Karpas-422 (cell line): Measurements from ENCODE around the gene KLHL17. TPM values are rescaled to one million over a fixed set of nuclear protein-coding genes. Genes with fewer than 3 reads are reported as not detected.

Experiments used
- DNase-seq: peaks from one replicate; pipeline ENCODE4 v3.0.0-alpha.2; 2015
- H2AFZ ChIP-seq: fragments of 200-600 bp; sonication (generic); 2 replicates; pipeline ENCODE4 v1.6.1; 2014; ENCODE audit warnings: antibody characterized with exemption, low read length, mixed read lengths
- H3K27ac ChIP-seq: fragments of 200-600 bp; sonication (generic); 2 replicates; pipeline ENCODE4 v1.5.1; 2014; ENCODE audit warnings: mild to moderate bottlenecking, low read length, moderate library complexity
- H3K27me3 ChIP-seq: fragments of 200-600 bp; sonication (generic); 2 replicates; pipeline ENCODE4 v1.6.1; 2014; ENCODE audit warnings: low read length, mixed read lengths
- H3K36me3 ChIP-seq: fragments of 200-600 bp; sonication (generic); 2 replicates; pipeline ENCODE4 v1.6.1; 2014; ENCODE audit warnings: low read length, mixed read lengths; ENCODE audit not compliant: insufficient read depth
- H3K4me1 ChIP-seq: fragments of 200-600 bp; sonication (generic); 2 replicates; pipeline ENCODE4 v1.6.1; 2014; ENCODE audit warnings: mild to moderate bottlenecking, low read length, mixed read lengths
- H3K4me2 ChIP-seq: fragments of 200-600 bp; sonication (generic); 2 replicates; pipeline ENCODE4 v1.6.1; 2014; ENCODE audit warnings: low read length, low read depth, mild to moderate bottlenecking; ENCODE audit not compliant: poor library complexity, severe bottlenecking
- H3K4me3 ChIP-seq: fragments of 200-600 bp; sonication (generic); 2 replicates; pipeline ENCODE4 v1.5.1; 2014; ENCODE audit warnings: mild to moderate bottlenecking, antibody characterized with exemption, low read length, mixed read lengths
- H3K79me2 ChIP-seq: fragments of 200-600 bp; sonication (generic); 2 replicates; pipeline ENCODE4 v1.6.1; 2014; ENCODE audit warnings: mild to moderate bottlenecking, low read length, mixed read lengths
- H3K9ac ChIP-seq: fragments of 200-600 bp; sonication (generic); 2 replicates; pipeline ENCODE4 v1.6.0; 2014; ENCODE audit warnings: low read length
- H3K9me2 ChIP-seq: fragments of 200-600 bp; sonication (generic), shearing (Covaris generic); replicated peaks from 2 replicates; pipeline ENCODE4 v1.6.0; 2014; ENCODE audit warnings: mild to moderate bottlenecking, low read length, moderate library complexity; ENCODE audit not compliant: insufficient read depth
- H3K9me3 ChIP-seq: fragments of 300-700, 200-600 bp; sonication (generic); 2 replicates; pipeline ENCODE4 v1.6.1; 2014; ENCODE audit warnings: low read length, mixed read lengths
- H4K20me1 ChIP-seq: fragments of 200-600 bp; sonication (generic); 2 replicates; pipeline ENCODE4 v1.6.1; 2014; ENCODE audit warnings: mild to moderate bottlenecking, antibody characterized with exemption, low read length, low read depth; ENCODE audit not compliant: insufficient read depth
- total RNA-seq: library from RNA; depleted of rRNA; stranded (reverse); fragments of >200 nt; shearing (Covaris generic); gene quantifications from 2 replicates; pipeline ENCODE4 v1.2.3, GENCODE V29; 2014; ENCODE audit warnings: low replicate concordance

The KLHL17 gene
- total RNA-seq, 1 experiment from 2014 or later, result 13.9 TPM

DNA sequence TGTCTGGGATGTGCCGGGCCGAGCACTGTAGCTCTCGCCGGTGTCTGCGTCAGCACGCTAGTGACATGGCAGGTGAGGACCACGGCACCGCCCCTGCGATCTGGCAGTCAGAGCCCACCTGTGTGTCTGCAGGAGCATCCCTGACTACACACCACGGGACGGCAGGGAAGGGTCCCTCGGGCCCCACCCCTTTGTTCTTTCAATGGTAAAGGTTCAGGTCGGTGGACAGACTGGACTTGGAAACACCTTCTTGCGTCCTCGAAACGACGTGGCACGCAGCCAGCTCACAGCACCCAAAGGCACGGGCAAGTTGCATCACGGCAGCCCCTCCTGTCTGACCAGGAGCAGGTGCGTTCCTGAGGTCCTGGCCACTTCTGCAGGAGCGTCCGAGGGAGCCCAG lies 40.4 kb upstream of the KLHL17 start:
- Histone ChIP-seq H3K9me3 (no peaks in the 10 kb centered on the region), H3K27ac (no peak overlapping the region), H2AFZ (no peak overlapping the region), H3K4me3 (no peak overlapping the region), H3K9ac (no peak overlapping the region), H3K79me2 (no peaks in the 10 kb centered on the region), H3K4me2 (no peak overlapping the region), H3K9me2 (no peaks in the 10 kb centered on the region), H3K27me3 (no peaks in the 10 kb centered on the region), H3K4me1 (peaks cover 15% of the 10 kb centered on the region), H3K36me3 (no peaks in the 10 kb centered on the region), H4K20me1 (peaks cover 24% of the 10 kb centered on the region; the same call in 1 of the 2 replicates)
- no peak for DNase-seq

DNA sequence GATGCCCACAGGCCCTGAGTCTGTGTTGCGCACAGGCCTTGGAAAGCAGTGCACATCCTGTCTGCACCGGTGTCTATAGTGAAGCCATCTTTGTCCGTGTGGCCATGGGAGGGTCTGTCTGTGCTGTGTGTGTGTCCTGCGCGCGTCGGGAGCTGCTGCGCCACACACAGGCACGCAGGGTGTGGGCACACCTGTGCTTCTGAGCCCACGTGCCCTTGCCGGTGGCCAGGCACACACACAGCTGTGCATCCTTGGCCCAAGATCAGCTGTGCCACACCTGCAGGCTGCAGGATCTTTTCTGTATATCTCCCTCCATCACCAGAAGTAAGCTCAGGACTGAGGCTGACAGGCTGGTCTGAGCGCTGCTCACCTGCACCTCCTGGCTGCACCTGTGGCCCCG lies 39.9 kb upstream of the KLHL17 start:
- Histone ChIP-seq H3K4me2 (peak overlapping the region; percentile 50), H3K36me3 (no peaks in the 10 kb centered on the region), H3K4me1 (peaks cover 15% of the 10 kb centered on the region), H3K9ac (no peak overlapping the region), H3K9me3 (no peaks in the 10 kb centered on the region), H2AFZ (no peak overlapping the region), H3K27me3 (no peaks in the 10 kb centered on the region), H4K20me1 (peaks cover 24% of the 10 kb centered on the region; the same call in 1 of the 2 replicates), H3K79me2 (no peaks in the 10 kb centered on the region), H3K4me3 (no peak overlapping the region), H3K9me2 (no peaks in the 10 kb centered on the region), H3K27ac (no peak overlapping the region)
- no peak for DNase-seq

DNA sequence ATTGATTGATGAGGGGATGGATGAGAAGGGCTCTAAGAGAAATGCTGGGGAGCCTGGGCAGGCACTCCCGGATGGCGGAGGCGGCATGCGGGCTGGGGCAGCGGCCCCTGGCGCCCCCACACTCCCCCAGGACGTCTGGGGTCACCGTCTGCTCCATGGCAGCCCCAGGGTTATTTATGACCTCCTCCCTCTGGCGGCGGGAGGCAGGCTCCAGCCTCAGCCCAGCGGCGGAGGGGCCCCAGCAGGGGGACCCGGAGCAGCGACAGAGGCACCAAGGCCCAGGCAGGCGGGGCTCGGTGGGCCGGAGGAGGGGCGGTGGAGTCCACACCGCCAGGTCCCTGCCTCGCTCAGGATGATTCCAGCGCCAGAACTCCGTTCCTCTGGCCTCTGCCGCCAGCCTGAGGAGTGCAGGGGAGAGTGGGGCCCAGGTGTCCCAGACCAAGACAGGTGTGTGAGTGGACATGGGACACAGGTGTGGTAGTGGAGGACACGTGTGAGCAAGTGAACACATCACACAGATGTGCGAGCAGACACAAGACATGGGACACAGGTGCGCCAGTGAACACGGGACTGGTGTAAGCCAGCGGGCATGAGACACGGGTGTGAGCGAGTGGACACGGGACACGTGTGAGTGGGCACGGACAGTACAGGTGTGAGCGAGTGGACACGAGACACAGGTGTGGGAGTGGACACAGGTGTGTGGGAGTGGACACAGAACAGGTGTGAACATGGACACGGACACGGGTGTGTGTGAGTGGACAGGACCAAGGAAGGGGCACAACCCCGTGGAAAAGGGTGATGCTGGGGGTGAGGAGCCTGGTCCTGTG lies 39.2 kb upstream of the KLHL17 start:
- peak overlapping the region; percentile 50 for H3K4me2 ChIP-seq
- H3K9ac ChIP-seq, result no peak overlapping the region
- no peaks in the 10 kb centered on the region for H3K9me3 ChIP-seq
- H4K20me1 ChIP-seq, result peaks cover 24% of the 10 kb centered on the region; the same call in 1 of the 2 replicates
- H2AFZ ChIP-seq, result no peak overlapping the region
- no peaks in the 10 kb centered on the region for H3K36me3 ChIP-seq
- no peaks in the 10 kb centered on the region for H3K27me3 ChIP-seq
- H3K27ac ChIP-seq, result no peak overlapping the region
- peaks cover 15% of the 10 kb centered on the region for H3K4me1 ChIP-seq
- H3K4me3 ChIP-seq, result no peak overlapping the region
- peak; percentile 82 for DNase-seq
- no peaks in the 10 kb centered on the region for H3K9me2 ChIP-seq
- no peaks in the 10 kb centered on the region for H3K79me2 ChIP-seq

DNA sequence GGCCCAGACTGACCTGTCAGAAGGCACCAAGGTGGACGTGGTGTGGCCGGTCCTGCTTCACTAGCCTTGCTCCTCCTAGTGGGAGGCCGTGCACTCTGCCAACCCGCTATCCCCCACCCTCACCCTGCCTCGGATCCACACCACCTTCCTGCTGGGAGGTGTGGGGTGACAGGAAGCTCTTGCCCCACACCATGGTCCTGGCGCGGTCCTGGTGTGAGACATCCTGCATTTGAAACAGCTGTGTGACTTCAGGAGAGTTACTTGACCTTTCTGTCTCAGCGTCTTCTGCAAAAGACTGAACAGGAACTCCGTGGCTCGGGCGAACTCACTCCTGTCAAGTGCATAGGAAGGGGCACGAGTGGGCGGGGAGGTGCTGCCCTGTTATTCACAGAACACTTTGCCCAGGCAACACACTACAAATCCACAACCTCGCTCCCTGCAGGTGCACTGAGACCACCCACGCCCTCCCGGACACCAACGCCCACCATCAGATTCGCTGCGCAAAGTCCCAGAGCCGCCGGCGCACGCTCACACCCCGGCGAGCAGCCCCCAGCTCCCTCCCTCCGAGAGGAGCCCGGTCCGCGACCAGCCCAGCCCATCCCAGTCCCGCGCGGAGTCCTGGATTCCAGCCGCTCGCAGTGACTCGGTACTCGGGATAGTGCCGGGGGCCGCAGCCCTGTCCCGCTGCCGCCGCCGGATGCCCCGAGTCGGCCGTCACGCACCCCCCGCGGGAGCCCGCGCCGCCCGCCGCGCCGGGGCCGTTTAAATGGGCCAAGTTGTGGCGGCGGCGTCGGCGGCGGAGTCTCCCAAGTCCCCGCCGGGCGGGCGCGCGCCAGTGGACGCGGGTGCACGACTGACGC lies 37.0 kb upstream of the KLHL17 start, which contains the start of gene SAMD11:
Gene SAMD11 (plus strand): TSS at position 793 of the 860 bp plus-strand sequence. CDS start 509 bp downstream, outside the sequence.
- H2AFZ ChIP-seq, result no peak within 1 kb of the TSS
- H3K9me2 ChIP-seq, result no peaks in the 10 kb centered on the region
- H3K9me3 ChIP-seq, result no peaks in the 10 kb centered on the region
- peak within 1 kb of the TSS; percentile 35 for H3K4me2 ChIP-seq
- DNase-seq, result peak; percentile 87
- H3K9ac ChIP-seq, result no peak within 1 kb of the TSS
- H3K4me1 ChIP-seq, result peaks cover 15% of the 10 kb centered on the region
- H3K4me3 ChIP-seq, result peak within 1 kb of the TSS; percentile 32; the same call in 1 of the 2 replicates
- H3K79me2 ChIP-seq, result no peaks in the 10 kb centered on the region
- H3K27ac ChIP-seq, result no peak within 1 kb of the TSS
- H3K27me3 ChIP-seq, result no peaks in the 10 kb centered on the region
- H4K20me1 ChIP-seq, result peaks cover 24% of the 10 kb centered on the region; the same call in 1 of the 2 replicates
- H3K36me3 ChIP-seq, result no peaks in the 10 kb centered on the region

DNA sequence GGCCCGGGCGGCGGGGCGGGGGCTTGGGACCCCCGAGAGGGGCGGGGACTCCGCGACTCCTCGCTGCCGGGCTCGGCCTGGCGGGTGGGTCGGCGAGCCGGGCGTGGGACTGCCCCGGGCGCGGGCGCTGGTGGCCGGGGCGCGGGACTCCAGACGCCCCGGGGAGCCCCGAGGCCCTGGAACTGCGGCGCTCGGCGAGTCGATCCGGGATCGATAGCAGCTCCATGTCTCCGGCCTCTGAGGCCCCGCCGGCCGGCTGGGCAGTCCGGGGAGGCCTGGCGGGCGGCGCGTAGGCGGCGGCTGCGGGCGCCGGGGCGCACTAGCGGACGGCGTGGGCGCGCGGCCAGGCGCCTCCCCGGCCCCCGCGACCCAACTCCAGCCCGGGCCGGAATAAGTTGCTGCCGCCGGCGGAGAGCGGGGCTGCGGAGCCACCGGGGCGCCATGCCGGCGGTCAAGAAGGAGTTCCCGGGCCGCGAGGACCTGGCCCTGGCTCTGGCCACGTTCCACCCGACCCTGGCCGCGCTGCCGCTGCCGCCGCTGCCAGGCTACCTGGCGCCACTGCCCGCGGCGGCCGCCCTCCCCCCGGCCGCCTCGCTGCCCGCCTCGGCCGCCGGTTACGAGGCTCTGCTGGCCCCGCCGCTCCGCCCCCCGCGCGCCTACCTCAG lies 36.3 kb upstream of the KLHL17 start:
- Histone ChIP-seq H3K9me2 (no peaks in the 10 kb centered on the region), H2AFZ (no peak overlapping the region), H3K9ac (no peak overlapping the region), H3K79me2 (no peaks in the 10 kb centered on the region), H3K27me3 (no peaks in the 10 kb centered on the region), H3K9me3 (no peaks in the 10 kb centered on the region), H4K20me1 (peaks cover 24% of the 10 kb centered on the region; the same call in 1 of the 2 replicates), H3K27ac (no peak overlapping the region), H3K4me2 (peak overlapping the region; percentile 35), H3K4me3 (no peak overlapping the region), H3K4me1 (peaks cover 15% of the 10 kb centered on the region), H3K36me3 (no peaks in the 10 kb centered on the region)
- DNase-seq, result no peak

DNA sequence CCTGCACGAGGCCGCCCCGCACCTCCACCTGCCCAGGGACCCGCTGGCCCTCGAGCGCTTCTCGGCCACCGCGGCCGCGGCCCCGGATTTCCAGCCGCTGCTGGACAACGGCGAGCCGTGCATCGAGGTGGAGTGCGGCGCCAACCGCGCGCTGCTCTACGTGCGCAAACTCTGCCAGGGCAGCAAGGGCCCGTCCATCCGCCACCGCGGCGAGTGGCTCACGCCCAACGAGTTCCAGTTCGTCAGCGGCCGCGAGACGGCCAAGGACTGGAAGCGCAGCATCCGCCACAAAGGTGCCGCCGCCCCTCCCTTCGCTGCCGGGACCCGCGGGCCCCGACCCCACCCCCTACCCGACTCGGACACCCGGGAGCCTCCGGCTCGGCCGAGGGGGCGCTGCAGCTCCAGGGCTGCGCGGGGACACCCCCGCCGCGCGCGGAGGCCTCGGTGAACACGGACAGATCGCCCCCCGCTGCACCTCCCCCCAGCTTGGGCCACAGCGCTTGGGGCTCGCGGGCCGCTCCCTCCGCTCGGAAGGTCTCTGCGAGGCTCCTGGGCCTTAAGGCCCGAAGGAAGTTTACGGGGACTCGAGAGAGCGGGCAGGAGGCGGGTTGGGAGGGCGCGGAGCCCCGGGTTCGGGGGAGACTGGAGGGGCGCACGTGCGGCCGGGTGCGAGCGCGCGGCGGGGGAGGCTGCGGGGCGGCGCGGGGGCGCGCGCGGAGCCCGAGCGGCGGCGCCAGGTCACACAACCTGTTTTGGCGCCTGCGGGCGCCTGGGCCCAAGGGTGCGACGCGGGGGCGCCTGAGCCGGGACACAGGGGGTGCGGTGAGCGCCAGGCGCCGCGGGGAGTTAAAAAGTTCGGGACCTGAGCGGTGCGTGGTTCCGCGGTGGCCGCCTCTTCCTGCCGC lies 35.5 kb upstream of the KLHL17 start:
- Histone ChIP-seq H3K9me3 (no peaks in the 10 kb centered on the region), H3K27ac (no peak overlapping the region), H3K36me3 (no peaks in the 10 kb centered on the region), H3K9ac (no peak overlapping the region), H3K4me2 (no peak overlapping the region), H4K20me1 (peaks cover 24% of the 10 kb centered on the region; the same call in 1 of the 2 replicates), H3K9me2 (no peaks in the 10 kb centered on the region), H3K4me3 (no peak overlapping the region), H3K27me3 (no peaks in the 10 kb centered on the region), H3K4me1 (peaks cover 15% of the 10 kb centered on the region), H3K79me2 (no peaks in the 10 kb centered on the region), H2AFZ (no peak overlapping the region)
- no peak for DNase-seq

DNA sequence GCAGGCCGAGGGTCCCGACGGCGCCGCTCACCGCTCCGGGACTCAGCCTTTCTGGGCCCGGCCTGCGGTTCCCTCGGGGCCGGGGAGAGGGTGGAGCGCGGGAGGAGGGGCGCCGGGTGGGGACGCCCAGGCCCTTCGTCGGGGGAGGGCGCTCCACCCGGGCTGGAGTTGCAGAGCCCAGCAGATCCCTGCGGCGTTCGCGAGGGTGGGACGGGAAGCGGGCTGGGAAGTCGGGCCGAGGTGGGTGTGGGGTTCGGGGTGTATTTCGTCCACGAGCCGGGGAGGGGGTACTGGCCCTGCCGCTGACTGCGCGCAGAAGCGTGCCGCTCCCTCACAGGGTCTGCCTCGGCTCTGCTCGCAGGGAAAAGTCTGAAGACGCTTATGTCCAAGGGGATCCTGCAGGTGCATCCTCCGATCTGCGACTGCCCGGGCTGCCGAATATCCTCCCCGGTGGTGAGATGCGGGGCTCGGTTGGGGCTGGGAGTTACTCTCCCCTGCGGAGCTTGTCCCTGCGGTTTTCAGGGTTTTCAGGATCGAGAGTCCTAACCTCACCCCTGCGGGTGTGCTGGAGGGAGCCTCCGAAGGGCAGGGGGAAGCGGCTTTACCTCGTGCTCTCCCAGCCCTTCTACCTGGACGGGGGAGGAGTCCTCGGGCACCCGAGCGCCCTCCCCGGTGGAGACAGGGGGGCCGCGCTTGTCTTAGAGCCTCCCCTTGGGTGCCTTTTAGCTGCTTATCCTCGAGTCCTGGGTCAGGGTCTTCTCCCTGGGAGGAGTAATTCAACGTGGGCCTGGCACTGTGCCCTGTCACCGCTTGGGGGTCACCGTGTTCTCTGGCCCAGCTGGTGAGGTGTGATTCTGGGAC lies 34.6 kb upstream of the KLHL17 start:
- H3K79me2 ChIP-seq, result no peaks in the 10 kb centered on the region
- H3K9ac ChIP-seq, result no peak overlapping the region
- peaks cover 21% of the 10 kb centered on the region; the same call in 1 of the 2 replicates for H4K20me1 ChIP-seq
- H3K27me3 ChIP-seq, result no peaks in the 10 kb centered on the region
- H3K4me2 ChIP-seq, result no peak overlapping the region
- peaks cover 10% of the 10 kb centered on the region for H3K4me1 ChIP-seq
- no peaks in the 10 kb centered on the region for H3K9me2 ChIP-seq
- no peaks in the 10 kb centered on the region for H3K9me3 ChIP-seq
- no peak overlapping the region for H3K4me3 ChIP-seq
- no peak for DNase-seq
- H2AFZ ChIP-seq, result no peak overlapping the region
- no peak overlapping the region for H3K27ac ChIP-seq
- no peaks in the 10 kb centered on the region for H3K36me3 ChIP-seq
